Osteoblast (primary cell): ENCODE data around the gene OSTC. TPM values are rescaled to one million over a fixed set of nuclear protein-coding genes. Genes with fewer than 3 reads are reported as not detected.
A peak's percentile ranks its signal among the peaks of the same experiment; 100 is the strongest.

Experiments used
- DNase-seq: peaks from one replicate; pipeline ENCODE4 v3.0.0; 2011; ENCODE audit warnings: low spot score, mixed read lengths; ENCODE audit not compliant: insufficient read length; ENCODE audit errors: missing footprints
- H2AFZ ChIP-seq: 2 replicates; pipeline ENCODE4 v1.6.0; 2011; ENCODE audit warnings: mild to moderate bottlenecking, low read length
- H3K27ac ChIP-seq: 2 replicates; pipeline ENCODE4 v1.5.1; 2011; ENCODE audit warnings: mild to moderate bottlenecking, low read depth, low read length, moderate library complexity
- H3K27me3 ChIP-seq: 2 replicates; pipeline ENCODE4 v1.6.0; 2012; ENCODE audit warnings: mild to moderate bottlenecking, control low read depth, inconsistent platforms, low read length, moderate library complexity; ENCODE audit not compliant: insufficient read depth
- H3K36me3 ChIP-seq: 2 replicates; pipeline ENCODE4 v1.5.1; 2011; ENCODE audit warnings: mild to moderate bottlenecking, low read length, control low read depth, moderate library complexity; ENCODE audit not compliant: insufficient read depth
- H3K4me1 ChIP-seq: 2 replicates; pipeline ENCODE4 v1.5.1; 2011; ENCODE audit warnings: mild to moderate bottlenecking, low read length, control low read depth, moderate library complexity; ENCODE audit not compliant: insufficient read depth
- H3K4me2 ChIP-seq: 2 replicates; pipeline ENCODE4 v1.6.0; 2011; ENCODE audit warnings: mild to moderate bottlenecking, low read length; ENCODE audit not compliant: insufficient read depth
- H3K4me3 ChIP-seq: fragments of 200-600 bp; sonication (generic); 3 replicates; pipeline ENCODE4 v1.5.1; 2012; ENCODE audit warnings: mild to moderate bottlenecking, low read length, inconsistent platforms; ENCODE audit not compliant: insufficient read depth
- H3K79me2 ChIP-seq: 2 replicates; pipeline ENCODE4 v1.6.0; 2012; ENCODE audit warnings: mild to moderate bottlenecking, low read length, control low read depth, inconsistent platforms; ENCODE audit not compliant: insufficient read depth
- H3K9me3 ChIP-seq: 2 replicates; pipeline ENCODE4 v1.5.1; 2011; ENCODE audit warnings: low read depth, low read length, control low read depth
- H4K20me1 ChIP-seq: 2 replicates; pipeline ENCODE4 v1.6.0; 2012; ENCODE audit warnings: mild to moderate bottlenecking, low read length, control low read depth; ENCODE audit not compliant: insufficient read depth
- CTCF ChIP-seq: IDR thresholded peaks from 2 replicates; pipeline ENCODE4 v1.5.1; 2011; ENCODE audit warnings: mild to moderate bottlenecking, low read depth, low read length, moderate library complexity; ENCODE audit errors: extremely low read depth
- total RNA-seq: library from RNA; depleted of rRNA; stranded (reverse); fragments of >200 nt; gene quantifications from 2 replicates; pipeline ENCODE4 v1.2.3, GENCODE V29; 2012

Gene OSTC
- total RNA-seq, 1 donor, result 256 TPM

GRCh38 chr4:108635070-108635655 is 15.2 kb upstream of the OSTC start:
- no peaks in the 10 kb centered on the region for H3K27me3 ChIP-seq
- H3K27ac ChIP-seq, result peak overlapping the region; percentile 19
- no peak for TF ChIP-seq CTCF
- no peaks in the 10 kb centered on the region for H3K9me3 ChIP-seq
- H3K36me3 ChIP-seq, result peaks cover 37% of the 10 kb centered on the region
- no peaks in the 10 kb centered on the region for H4K20me1 ChIP-seq
- no peaks in the 10 kb centered on the region for H3K79me2 ChIP-seq
- H3K4me2 ChIP-seq, result no peak overlapping the region
- DNase-seq, result peak; percentile 51
- H2AFZ ChIP-seq, result no peak overlapping the region
- peaks cover 15% of the 10 kb centered on the region for H3K4me1 ChIP-seq
- H3K4me3 ChIP-seq, result no peak overlapping the region

GRCh38 chr4:108636246-108636645 is 14.2 kb upstream of the OSTC start:
- no peak overlapping the region for H2AFZ ChIP-seq
- H3K9me3 ChIP-seq, result no peaks in the 10 kb centered on the region
- H3K27ac ChIP-seq, result no peak overlapping the region
- peak; percentile 44 for DNase-seq
- TF ChIP-seq CTCF, result no peak
- no peaks in the 10 kb centered on the region for H3K27me3 ChIP-seq
- no peaks in the 10 kb centered on the region for H3K79me2 ChIP-seq
- no peaks in the 10 kb centered on the region for H4K20me1 ChIP-seq
- H3K4me1 ChIP-seq, result peaks cover 15% of the 10 kb centered on the region
- H3K36me3 ChIP-seq, result peaks cover 26% of the 10 kb centered on the region
- no peak overlapping the region for H3K4me3 ChIP-seq
- H3K4me2 ChIP-seq, result no peak overlapping the region

- H3K79me2 ChIP-seq, result no peaks in the 10 kb centered on the region
- H3K27ac ChIP-seq, result no peak overlapping the region
- H3K4me3 ChIP-seq, result no peak overlapping the region
- H3K4me2 ChIP-seq, result no peak overlapping the region
- no peak for DNase-seq
- peak; percentile 41 for TF ChIP-seq CTCF
- H4K20me1 ChIP-seq, result no peaks in the 10 kb centered on the region
- H3K9me3 ChIP-seq, result no peaks in the 10 kb centered on the region
- no peak overlapping the region for H2AFZ ChIP-seq
- peaks cover 15% of the 10 kb centered on the region for H3K4me1 ChIP-seq
- H3K27me3 ChIP-seq, result no peaks in the 10 kb centered on the region
- peaks cover 13% of the 10 kb centered on the region for H3K36me3 ChIP-seq
Observed at GRCh38 chr4:108637856-108638255, 12.5 kb upstream of the OSTC start.

GRCh38 chr4:108644237-108644636 is 6.2 kb upstream of the OSTC start:
- Histone ChIP-seq H3K4me1 (peaks cover 14% of the 10 kb centered on the region), H3K79me2 (no peaks in the 10 kb centered on the region), H2AFZ (no peak overlapping the region), H4K20me1 (no peaks in the 10 kb centered on the region), H3K4me2 (peak overlapping the region; percentile 17), H3K27ac (peak overlapping the region; percentile 2), H3K36me3 (no peaks in the 10 kb centered on the region), H3K4me3 (no peak overlapping the region), H3K27me3 (no peaks in the 10 kb centered on the region), H3K9me3 (no peaks in the 10 kb centered on the region)
- DNase-seq, result peak; percentile 82
- TF ChIP-seq CTCF, result no peak
